ENCODE results near the gene ZNF14. TPM values are rescaled to one million over a fixed set of nuclear protein-coding genes. Genes with fewer than 3 reads are reported as not detected.

Gene ZNF14
- total and polyA plus RNA-seq, 9 of the 15 experiments (the other 6 are each of a cell fraction or from before 2014, with no cell fraction given), result 1.9 to 7.0 (median 4.0) TPM

DNA sequence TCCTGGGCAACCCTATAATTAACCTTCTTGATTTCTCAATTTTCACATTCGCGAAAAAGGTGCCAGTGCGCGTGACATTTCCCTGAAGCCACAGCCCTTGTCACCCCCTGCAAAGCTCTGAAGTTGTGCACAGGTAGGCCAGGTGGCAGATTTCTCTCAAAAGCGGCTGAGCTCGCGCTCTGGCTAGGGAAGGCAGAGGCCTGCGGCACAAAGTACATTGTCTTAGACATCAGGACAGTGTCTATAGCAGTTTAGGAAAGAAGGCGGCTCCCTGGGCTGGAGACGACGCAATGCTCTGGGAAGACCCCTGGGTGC is 42.9 kb upstream of the ZNF14 start:
- Histone ChIP-seq H3K4me1 (replicated peaks in 1 of 2; ENCODE audit: control insufficient read depth in 2 of 2, insufficient read depth in 2 of 2, low read length in 2 of 2) (no peaks in the 10 kb centered on the region; a peak in 1 of 5 replicates), H3K27me3 (ENCODE audit: control insufficient read depth in 2 of 2, insufficient read depth in 2 of 2, low read length in 2 of 2) (no peaks in the 10 kb centered on the region), H3K27ac (ENCODE audit: extremely low read depth, low read depth, low read length) (peak overlapping the region; percentile 31; the same call in 2 of the 3 replicates), H3K9ac (ENCODE audit: insufficient read depth in 1 of 2, low read depth in 2 of 2, low read length in 2 of 2) (peak overlapping the region; percentile 69 to 84), H3K9me3 (replicated peaks; ENCODE audit: control insufficient read depth, insufficient read depth, low read depth, low read length) (no peaks in the 10 kb centered on the region), H4K20me1 (replicated peaks; ENCODE audit: control insufficient read depth, insufficient read depth, low read length) (no peaks in the 10 kb centered on the region), H3K4me3 (peak overlapping the region; percentile 63), H3K79me2 (ENCODE audit: control insufficient read depth, insufficient read depth, low read length) (peaks cover 15% of the 10 kb centered on the region), H3K4me2 (ENCODE audit: insufficient read depth, low read length) (peak overlapping the region; percentile 98), H3K9me1 (ENCODE audit: control insufficient read depth, insufficient read depth, low read length) (no peaks in the 10 kb centered on the region), H2AFZ (ENCODE audit: low read depth, low read length) (peak overlapping the region; percentile 97), H3K36me3 (ENCODE audit: control insufficient read depth, insufficient read depth, low read length) (no peaks in the 10 kb centered on the region)
- CTCF ChIA-PET (ENCODE audit: low intra/inter-chr PET ratio), result no interaction called here
- in situ Hi-C loops (cut with MboI) (no loop called here), intact Hi-C loops (cut with micrococcal nuclease) (no loop called here)
- TSS peak; percentile 93 for BruUV-seq (replicated peaks)
- peak; percentile 46 for ATAC-seq
- peak in 1 of 4 experiments; percentile 23 for DNase-seq (ENCODE audit: extremely low read depth in 1 of 4, low spot score in 3 of 4)
- 3% methylated on average over 11 of the region's 11 CpGs for WGBS (ENCODE audit: insufficient coverage, low coverage, missing lambda C conversion rate)
- TF ChIP-seq, protein P1, sequence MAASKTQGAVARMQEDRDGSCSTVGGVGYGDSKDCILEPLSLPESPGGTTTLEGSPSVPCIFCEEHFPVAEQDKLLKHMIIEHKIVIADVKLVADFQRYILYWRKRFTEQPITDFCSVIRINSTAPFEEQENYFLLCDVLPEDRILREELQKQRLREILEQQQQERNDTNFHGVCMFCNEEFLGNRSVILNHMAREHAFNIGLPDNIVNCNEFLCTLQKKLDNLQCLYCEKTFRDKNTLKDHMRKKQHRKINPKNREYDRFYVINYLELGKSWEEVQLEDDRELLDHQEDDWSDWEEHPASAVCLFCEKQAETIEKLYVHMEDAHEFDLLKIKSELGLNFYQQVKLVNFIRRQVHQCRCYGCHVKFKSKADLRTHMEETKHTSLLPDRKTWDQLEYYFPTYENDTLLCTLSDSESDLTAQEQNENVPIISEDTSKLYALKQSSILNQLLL (CRISPR knock-in tag; IDR thresholded peaks at IDR 0.05; ENCODE audit: borderline replicate concordance), result no peak
- TF ChIP-seq ZNF785 (CRISPR knock-in tag; IDR thresholded peaks at IDR 0.05), result no peak
- TF ChIP-seq ERF (CRISPR knock-in tag; IDR thresholded peaks at IDR 0.05), result 0 out of 2 replicates have a peak, but pooled peaks have one; percentile 28
- no peak for TF ChIP-seq HDGF (IDR thresholded peaks at IDR 0.05)
- TF ChIP-seq ZNF12 (CRISPR knock-in tag; IDR thresholded peaks at IDR 0.05), result 0 out of 2 replicates have a peak, but pooled peaks have one; percentile 23
- TF ChIP-seq IFI16 (CRISPR knock-in tag; IDR thresholded peaks at IDR 0.05), result no peak
- TF ChIP-seq TCF7L2 (IDR thresholded peaks at IDR 0.05; ENCODE audit: low read depth, low read length), result no peak
- no peak for TF ChIP-seq ZFP30 (CRISPR knock-in tag; IDR thresholded peaks at IDR 0.05; ENCODE audit: borderline replicate concordance)
- FAIRE-seq, result no peak
- POLR2A ChIA-PET, result interaction anchor here (0.6 to 2.0 kb wide), 7 partner anchors 12 to 125 kb away, joined by 3 to 11 read pairs (median 4); partner anchors contain the start of genes ZNF253 and ZNF93

Data from K562 (cell line).